ENCODE results near the gene NEDD9.
A peak's percentile ranks its signal among the peaks of the same experiment; 100 is the strongest.

NEDD9 gene

GRCh38 chr6:11253594-11253993 lies 21.1 kb upstream of the NEDD9 start:
- Histone ChIP-seq H3K4me1 (ENCODE audit: control insufficient read depth, insufficient read depth, low read length) (peaks cover 5% of the 10 kb centered on the region), H3K4me3 (ENCODE audit: low read length) (no peak overlapping the region), H3K27me3 (ENCODE audit: control insufficient read depth, insufficient read depth, low read length) (no peaks in the 10 kb centered on the region), H3K27ac (ENCODE audit: low read depth, low read length) (no peak overlapping the region), H3K36me3 (ENCODE audit: control insufficient read depth, insufficient read depth, low read length) (no peaks in the 10 kb centered on the region), H3K9ac (ENCODE audit: low read length) (no peak overlapping the region)

- no peaks in the 10 kb centered on the region for H3K27me3 ChIP-seq (ENCODE audit: control insufficient read depth, insufficient read depth, low read length)
- peaks cover 5% of the 10 kb centered on the region for H3K4me1 ChIP-seq (ENCODE audit: control insufficient read depth, insufficient read depth, low read length)
- no peak overlapping the region for H3K9ac ChIP-seq (ENCODE audit: low read length)
- peak overlapping the region; percentile 36 for H3K27ac ChIP-seq (ENCODE audit: low read depth, low read length)
- H3K4me3 ChIP-seq (ENCODE audit: low read length): no peak overlapping the region
- no peaks in the 10 kb centered on the region for H3K36me3 ChIP-seq (ENCODE audit: control insufficient read depth, insufficient read depth, low read length)
Observed at GRCh38 chr6:11251553-11252360, 19.3 kb upstream of the NEDD9 start.

GRCh38 chr6:11250108-11250507 lies 17.6 kb upstream of the NEDD9 start:
- H3K27me3 ChIP-seq (ENCODE audit: control insufficient read depth, insufficient read depth, low read length): no peaks in the 10 kb centered on the region
- H3K27ac ChIP-seq (ENCODE audit: low read depth, low read length): no peak overlapping the region
- no peak overlapping the region for H3K9ac ChIP-seq (ENCODE audit: low read length)
- no peaks in the 10 kb centered on the region for H3K36me3 ChIP-seq (ENCODE audit: control insufficient read depth, insufficient read depth, low read length)
- peaks cover 14% of the 10 kb centered on the region for H3K4me1 ChIP-seq (ENCODE audit: control insufficient read depth, insufficient read depth, low read length)
- H3K4me3 ChIP-seq (ENCODE audit: low read length): no peak overlapping the region

- Histone ChIP-seq H3K27me3 (ENCODE audit: control insufficient read depth, insufficient read depth, low read length) (no peaks in the 10 kb centered on the region), H3K4me1 (ENCODE audit: control insufficient read depth, insufficient read depth, low read length) (peaks cover 14% of the 10 kb centered on the region), H3K9ac (ENCODE audit: low read length) (no peak overlapping the region), H3K4me3 (ENCODE audit: low read length) (no peak overlapping the region), H3K27ac (ENCODE audit: low read depth, low read length) (no peak overlapping the region), H3K36me3 (ENCODE audit: control insufficient read depth, insufficient read depth, low read length) (no peaks in the 10 kb centered on the region)
Observed at GRCh38 chr6:11248974-11249761, 16.7 kb upstream of the NEDD9 start.

GRCh38 chr6:11246722-11247121 lies 14.3 kb upstream of the NEDD9 start:
- Histone ChIP-seq H3K27ac (ENCODE audit: low read depth, low read length) (no peak overlapping the region), H3K4me1 (ENCODE audit: control insufficient read depth, insufficient read depth, low read length) (peaks cover 12% of the 10 kb centered on the region), H3K9ac (ENCODE audit: low read length) (no peak overlapping the region), H3K36me3 (ENCODE audit: control insufficient read depth, insufficient read depth, low read length) (no peaks in the 10 kb centered on the region), H3K27me3 (ENCODE audit: control insufficient read depth, insufficient read depth, low read length) (no peaks in the 10 kb centered on the region), H3K4me3 (ENCODE audit: low read length) (no peak overlapping the region)

GRCh38 chr6:11245381-11246256 lies 13.2 kb upstream of the NEDD9 start:
- Histone ChIP-seq H3K4me1 (ENCODE audit: control insufficient read depth, insufficient read depth, low read length) (peaks cover 9% of the 10 kb centered on the region), H3K36me3 (ENCODE audit: control insufficient read depth, insufficient read depth, low read length) (no peaks in the 10 kb centered on the region), H3K4me3 (ENCODE audit: low read length) (no peak overlapping the region), H3K9ac (ENCODE audit: low read length) (no peak overlapping the region), H3K27ac (ENCODE audit: low read depth, low read length) (peak overlapping the region; percentile 39), H3K27me3 (ENCODE audit: control insufficient read depth, insufficient read depth, low read length) (no peaks in the 10 kb centered on the region)

GRCh38 chr6:11244387-11245126 lies 12.1 kb upstream of the NEDD9 start:
- H3K27ac ChIP-seq (ENCODE audit: low read depth, low read length): no peak overlapping the region
- peaks cover 9% of the 10 kb centered on the region for H3K4me1 ChIP-seq (ENCODE audit: control insufficient read depth, insufficient read depth, low read length)
- no peak overlapping the region for H3K9ac ChIP-seq (ENCODE audit: low read length)
- no peak overlapping the region for H3K4me3 ChIP-seq (ENCODE audit: low read length)
- no peaks in the 10 kb centered on the region for H3K27me3 ChIP-seq (ENCODE audit: control insufficient read depth, insufficient read depth, low read length)
- H3K36me3 ChIP-seq (ENCODE audit: control insufficient read depth, insufficient read depth, low read length): no peaks in the 10 kb centered on the region

GRCh38 chr6:11243861-11244260 lies 11.4 kb upstream of the NEDD9 start:
- H3K27ac ChIP-seq (ENCODE audit: low read depth, low read length): no peak overlapping the region
- no peak overlapping the region for H3K4me3 ChIP-seq (ENCODE audit: low read length)
- no peaks in the 10 kb centered on the region for H3K27me3 ChIP-seq (ENCODE audit: control insufficient read depth, insufficient read depth, low read length)
- peaks cover 9% of the 10 kb centered on the region for H3K4me1 ChIP-seq (ENCODE audit: control insufficient read depth, insufficient read depth, low read length)
- H3K36me3 ChIP-seq (ENCODE audit: control insufficient read depth, insufficient read depth, low read length): no peaks in the 10 kb centered on the region
- no peak overlapping the region for H3K9ac ChIP-seq (ENCODE audit: low read length)

- Histone ChIP-seq H3K36me3 (ENCODE audit: control insufficient read depth, insufficient read depth, low read length) (no peaks in the 10 kb centered on the region), H3K4me3 (ENCODE audit: low read length) (no peak overlapping the region), H3K27ac (ENCODE audit: low read depth, low read length) (no peak overlapping the region), H3K4me1 (ENCODE audit: control insufficient read depth, insufficient read depth, low read length) (peaks cover 9% of the 10 kb centered on the region), H3K27me3 (ENCODE audit: control insufficient read depth, insufficient read depth, low read length) (no peaks in the 10 kb centered on the region), H3K9ac (ENCODE audit: low read length) (no peak overlapping the region)
Observed at GRCh38 chr6:11242711-11243110, 10.2 kb upstream of the NEDD9 start.

- no peaks in the 10 kb centered on the region for H3K27me3 ChIP-seq (ENCODE audit: control insufficient read depth, insufficient read depth, low read length)
- no peak overlapping the region for H3K4me3 ChIP-seq (ENCODE audit: low read length)
- no peaks in the 10 kb centered on the region for H3K36me3 ChIP-seq (ENCODE audit: control insufficient read depth, insufficient read depth, low read length)
- peaks cover 9% of the 10 kb centered on the region for H3K4me1 ChIP-seq (ENCODE audit: control insufficient read depth, insufficient read depth, low read length)
- no peak overlapping the region for H3K27ac ChIP-seq (ENCODE audit: low read depth, low read length)
- H3K9ac ChIP-seq (ENCODE audit: low read length): no peak overlapping the region
Observed at GRCh38 chr6:11241793-11242201, 9.3 kb upstream of the NEDD9 start.

- Histone ChIP-seq H3K4me1 (ENCODE audit: control insufficient read depth, insufficient read depth, low read length) (peaks cover 9% of the 10 kb centered on the region), H3K4me3 (ENCODE audit: low read length) (no peak overlapping the region), H3K9ac (ENCODE audit: low read length) (no peak overlapping the region), H3K27ac (ENCODE audit: low read depth, low read length) (no peak overlapping the region), H3K36me3 (ENCODE audit: control insufficient read depth, insufficient read depth, low read length) (no peaks in the 10 kb centered on the region), H3K27me3 (ENCODE audit: control insufficient read depth, insufficient read depth, low read length) (no peaks in the 10 kb centered on the region)
Observed at GRCh38 chr6:11241154-11241792, 8.8 kb upstream of the NEDD9 start.

Measured in rectal smooth muscle tissue (tissue), 1 donor.